Endometrial microvascular endothelial cells (primary cell): ENCODE measurements around the gene QDPR. TPM values are rescaled to one million over a fixed set of nuclear protein-coding genes. Genes with fewer than 3 reads are reported as not detected.
"Not testable (repeated sequence)": the region's sequence is repeated elsewhere in the genome, so short reads cannot be mapped to it uniquely, and the experiment has no call there.

Experiments
- in situ Hi-C: cut with HindIII; loops from 2 replicates; pipeline ENCODE4 v1.10.0; 2017; ENCODE audit warnings: low sequenced_read_pairs, low pct_unique_long_range_greater_than_20kb; ENCODE audit errors: inconsistent ontology term
- total RNA-seq: library from RNA; depleted of rRNA; stranded (reverse); fragments of >200 nt; gene quantifications from one replicate; pipeline ENCODE4 v1.2.3, GENCODE V29; 2015; ENCODE audit errors: inconsistent ontology term

Gene QDPR
- total RNA-seq, 1 donor from 2014 or later = 7.7 TPM

- in situ Hi-C loops = no loop called here
Measured at GRCh38 chr4:17448689-17449088, 63.2 kb downstream of the QDPR start.

DNA sequence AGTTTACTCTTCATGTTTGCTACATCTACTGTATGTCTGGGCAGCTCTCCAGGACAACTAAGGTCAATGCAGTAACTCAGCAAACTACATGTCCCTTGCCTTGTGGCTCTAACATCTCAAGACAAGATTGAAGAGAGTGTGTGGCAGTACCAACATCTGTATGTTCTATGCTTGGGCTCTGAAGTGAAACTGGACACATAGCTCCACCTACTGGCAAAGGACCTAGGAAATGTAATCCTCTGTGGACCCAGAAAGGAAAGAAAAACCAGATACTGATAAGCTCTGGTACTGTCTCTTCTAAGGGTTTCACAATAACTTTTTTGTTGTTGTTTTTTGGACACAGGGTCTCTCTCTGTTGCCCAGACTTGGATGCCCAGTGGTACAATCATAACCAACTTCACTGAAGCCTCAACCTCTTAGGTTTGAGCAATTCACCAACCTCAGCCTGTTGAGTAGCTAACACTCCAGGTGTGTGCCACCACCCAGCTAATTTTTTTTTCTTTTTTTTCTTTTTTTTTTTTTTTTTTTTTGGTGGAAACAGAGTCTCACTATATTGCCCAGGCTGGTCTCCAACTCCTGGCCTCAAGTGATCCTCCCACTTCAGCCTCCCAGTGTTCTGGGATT lies 64.1 kb downstream of the QDPR start:
- in situ Hi-C loops = no loop called here

- in situ Hi-C loops = no loop called here
Measured at GRCh38 chr4:17447056-17447455, 64.8 kb downstream of the QDPR start.

- in situ Hi-C loops = not testable (repeated sequence)
Measured at GRCh38 chr4:17442477-17442876, 69.4 kb downstream of the QDPR start.

- in situ Hi-C loops = no loop called here
Measured at GRCh38 chr4:17437396-17437795, 74.5 kb downstream of the QDPR start.

- in situ Hi-C loops = no loop called here
Measured at GRCh38 chr4:17436750-17437090, 75.2 kb downstream of the QDPR start.

Other genes with a start within 250 kb of the QDPR start
- gene CLRN2, start 3.1 kb upstream of the QDPR start, total RNA-seq = not detected
- gene LAP3, start 65.1 kb upstream of the QDPR start, total RNA-seq = 142 TPM
- 7.7 TPM for gene MED28, start 102.6 kb upstream of the QDPR start, total RNA-seq